ENCODE results near the gene LRP4. TPM values are rescaled to one million over a fixed set of nuclear protein-coding genes. Genes with fewer than 3 reads are reported as not detected.
A peak's percentile ranks its signal among the peaks of the same experiment; 100 is the strongest.

Gene LRP4
- polyA plus RNA-seq, 1 experiment = 3.8 TPM

- no peaks in the 10 kb centered on the region for H3K27me3 ChIP-seq (ENCODE audit: control insufficient read depth, insufficient read depth, low read length)
- CTCF ChIA-PET = interaction anchor here (1.2 kb wide), 1 partner anchor 204 kb away, joined by 6 read pairs; no protein-coding TSS in a partner anchor
- no peaks in the 10 kb centered on the region for H3K9me3 ChIP-seq (ENCODE audit: control insufficient read depth, insufficient read depth, low read length)
- no peak overlapping the region for H3K27ac ChIP-seq (ENCODE audit: low read depth, low read length)
- DNase-seq (ENCODE audit: low read depth, low spot score) = no peak
- POLR2A ChIA-PET = interaction anchor here (0.7 kb wide), 1 partner anchor 48 kb away, joined by 6 read pairs; no protein-coding TSS in a partner anchor
- no peak overlapping the region for H3K4me3 ChIP-seq (ENCODE audit: low read depth, low read length)
- TF ChIP-seq CTCF (IDR thresholded peaks at IDR 0.05; ENCODE audit: low read depth, low read length) = no peak
Measured at GRCh38 chr11:46949297-46949696, 30.9 kb upstream of the LRP4 start.

- ChIA-PET CTCF (interaction anchor here (1.2 to 1.6 kb wide), 2 partner anchors 29 to 204 kb away, joined by 5 to 6 read pairs; no protein-coding TSS in a partner anchor), POLR2A (interaction anchor here (0.8 kb wide), 1 partner anchor 56 kb away, joined by 3 read pairs; no protein-coding TSS in a partner anchor)
- Histone ChIP-seq H3K27ac (ENCODE audit: low read depth, low read length) (no peak overlapping the region), H3K4me3 (ENCODE audit: low read depth, low read length) (no peak overlapping the region), H3K9me3 (ENCODE audit: control insufficient read depth, insufficient read depth, low read length) (no peaks in the 10 kb centered on the region), H3K27me3 (ENCODE audit: control insufficient read depth, insufficient read depth, low read length) (no peaks in the 10 kb centered on the region)
- no peak for TF ChIP-seq CTCF (IDR thresholded peaks at IDR 0.05; ENCODE audit: low read depth, low read length)
- peak; percentile 29 for DNase-seq (ENCODE audit: low read depth, low spot score)
Measured at GRCh38 chr11:46948378-46949131, 30.2 kb upstream of the LRP4 start.

GRCh38 chr11:46947399-46948077, 29.2 kb upstream of the LRP4 start:
- Histone ChIP-seq H3K9me3 (ENCODE audit: control insufficient read depth, insufficient read depth, low read length) (no peaks in the 10 kb centered on the region), H3K4me3 (ENCODE audit: low read depth, low read length) (no peak overlapping the region), H3K27ac (ENCODE audit: low read depth, low read length) (no peak overlapping the region), H3K27me3 (ENCODE audit: control insufficient read depth, insufficient read depth, low read length) (no peaks in the 10 kb centered on the region)
- CTCF ChIA-PET = interaction anchor here (0.6 to 1.6 kb wide), 4 partner anchors 28 to 237 kb away, joined by 3 to 5 read pairs (median 4); no protein-coding TSS in a partner anchor
- TF ChIP-seq CTCF (IDR thresholded peaks at IDR 0.05; ENCODE audit: low read depth, low read length) = no peak
- POLR2A ChIA-PET = interaction anchor here (0.8 kb wide), 1 partner anchor 34 kb away, joined by 3 read pairs; no protein-coding TSS in a partner anchor
- no peak for DNase-seq (ENCODE audit: low read depth, low spot score)

- DNase-seq (ENCODE audit: low read depth, low spot score) = no peak
- ChIA-PET CTCF (no interaction called here), POLR2A (interaction anchor here (0.9 kb wide), 1 partner anchor 116 kb away, joined by 5 read pairs; no protein-coding TSS in a partner anchor)
- H3K9me3 ChIP-seq (ENCODE audit: control insufficient read depth, insufficient read depth, low read length) = no peaks in the 10 kb centered on the region
- no peaks in the 10 kb centered on the region for H3K27me3 ChIP-seq (ENCODE audit: control insufficient read depth, insufficient read depth, low read length)
- TF ChIP-seq CTCF (IDR thresholded peaks at IDR 0.05; ENCODE audit: low read depth, low read length) = no peak
- no peak overlapping the region for H3K4me3 ChIP-seq (ENCODE audit: low read depth, low read length)
- no peak overlapping the region for H3K27ac ChIP-seq (ENCODE audit: low read depth, low read length)
Measured at GRCh38 chr11:46944356-46945075, 26.2 kb upstream of the LRP4 start.
